Measurements from ENCODE around the gene NSL1.
A peak's percentile ranks its signal among the peaks of the same experiment; 100 is the strongest.
"Not testable (repeated sequence)": the region's sequence is repeated elsewhere in the genome, so short reads cannot be mapped to it uniquely, and the experiment has no call there.

Gene NSL1

DNA sequence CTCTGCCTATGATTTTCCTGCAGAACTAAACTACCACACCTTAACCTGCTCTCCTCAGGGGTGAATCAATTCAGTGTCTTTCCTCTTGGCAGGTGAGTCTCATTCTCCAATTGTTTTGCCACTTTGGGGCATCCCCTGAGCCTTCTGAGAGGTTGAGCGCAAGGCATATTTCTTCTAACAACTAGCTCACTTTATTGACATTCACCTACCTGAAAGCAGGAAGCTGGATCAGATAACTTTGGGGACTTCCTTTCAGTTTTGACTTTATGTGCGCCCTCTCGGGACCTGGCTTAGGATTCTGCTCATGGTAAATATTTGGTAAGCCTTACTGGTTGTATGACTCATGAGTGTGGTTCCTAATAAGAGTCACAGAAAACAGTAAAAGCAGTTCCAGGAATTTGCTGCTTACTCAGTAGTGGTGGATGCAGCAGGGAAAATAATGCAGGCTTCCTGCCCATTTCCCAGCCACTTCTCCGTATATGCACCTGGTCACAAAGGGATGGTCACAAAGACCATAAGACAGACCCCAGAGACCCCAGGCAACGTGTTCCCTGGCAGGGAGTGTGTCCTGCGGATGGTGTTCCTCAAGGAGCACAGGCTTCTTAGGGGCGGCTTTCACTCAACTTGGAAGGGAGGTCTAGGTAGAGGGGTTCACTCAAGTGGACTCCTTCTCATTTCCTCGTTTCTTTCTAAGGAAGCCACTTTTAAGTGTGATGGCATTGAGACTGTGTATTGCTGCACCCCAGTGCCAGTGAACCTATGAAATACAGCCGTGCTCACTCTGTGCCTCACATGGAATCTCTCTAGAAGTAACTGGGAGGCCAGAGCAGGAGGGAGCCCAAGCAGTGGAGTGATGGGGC lies 70.0 kb downstream of the NSL1 start:
- peak; percentile 70 for DNase-seq (ENCODE audit: low read depth)
- no peak for TF ChIP-seq CTCF (IDR thresholded peaks at IDR 0.05; ENCODE audit: insufficient read depth, low read depth, low read length, missing control alignments)

DNA sequence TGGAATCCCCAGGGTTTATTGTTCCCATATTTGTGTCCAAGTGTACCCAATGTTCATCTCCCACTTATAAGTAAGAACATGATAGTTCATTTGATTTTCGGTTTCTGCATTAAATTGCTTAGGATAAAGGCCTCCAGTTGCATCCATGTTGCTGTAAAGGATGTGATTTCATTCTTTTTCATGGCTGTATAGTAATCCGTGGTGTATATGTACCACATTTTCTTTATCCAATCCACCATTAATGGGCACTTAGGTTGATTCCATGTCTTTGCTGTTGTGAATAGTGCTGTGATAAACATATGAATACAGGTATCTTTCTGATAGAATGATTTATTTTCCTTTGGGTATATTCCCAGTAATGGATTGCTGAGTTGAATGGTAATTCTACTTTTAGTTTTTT lies 71.9 kb downstream of the NSL1 start:
- TF ChIP-seq CTCF (IDR thresholded peaks at IDR 0.05; ENCODE audit: insufficient read depth, low read depth, low read length, missing control alignments), result no peak
- DNase-seq (ENCODE audit: low read depth), result no peak

More for the DNA sequence above, 70.0 kb downstream of the NSL1 start:
- H3K4me3 ChIP-seq (ENCODE audit: low read length), result no peak overlapping the region

GRCh38 chr1:212718499-212718898 lies 73.1 kb downstream of the NSL1 start:
- peak; percentile 12 for DNase-seq (ENCODE audit: low read depth)
- no peak overlapping the region for H3K4me3 ChIP-seq (ENCODE audit: low read length)
- peak; percentile 17 for TF ChIP-seq CTCF (IDR thresholded peaks at IDR 0.05; ENCODE audit: insufficient read depth, low read depth, low read length, missing control alignments)

More for the DNA sequence above, 71.9 kb downstream of the NSL1 start:
- H3K4me3 ChIP-seq (ENCODE audit: low read length), result no peak overlapping the region

- no peak for DNase-seq (ENCODE audit: low read depth)
- no peak overlapping the region for H3K4me3 ChIP-seq (ENCODE audit: low read length)
- TF ChIP-seq CTCF (IDR thresholded peaks at IDR 0.05; ENCODE audit: insufficient read depth, low read depth, low read length, missing control alignments), result no peak
Measured at GRCh38 chr1:212716161-212716560, 75.4 kb downstream of the NSL1 start.

DNA sequence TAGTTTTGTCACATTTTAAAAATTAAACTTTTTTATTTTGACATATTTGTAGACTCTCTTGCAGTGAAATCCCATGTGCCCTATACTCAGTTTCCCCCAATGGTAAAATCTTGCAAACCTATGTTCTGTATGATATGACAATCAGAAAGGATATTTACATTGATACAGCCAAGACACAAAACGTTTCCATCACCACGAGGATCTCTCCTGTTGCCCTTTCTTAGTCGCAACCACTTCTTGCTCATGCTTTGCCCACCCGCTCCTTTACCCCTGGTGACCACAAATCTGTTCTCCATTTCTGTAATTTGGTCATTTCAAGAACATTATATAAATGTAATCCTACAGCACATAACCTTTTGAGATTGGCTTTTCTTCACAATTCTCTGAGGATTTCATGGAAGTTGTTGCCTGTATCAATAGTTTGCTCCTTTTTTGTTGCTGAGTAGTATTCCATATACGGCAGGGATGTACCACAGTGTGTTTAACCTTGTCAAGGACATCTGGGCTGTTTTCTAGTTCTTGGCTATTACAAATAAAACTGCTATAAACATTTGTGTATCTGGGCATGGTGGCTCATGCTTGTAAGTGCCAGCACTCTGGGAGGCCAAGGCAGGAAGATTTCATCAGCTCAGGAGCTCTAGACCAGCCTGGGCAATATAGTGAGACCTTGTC lies 78.0 kb downstream of the NSL1 start:
- no peak for TF ChIP-seq CTCF (IDR thresholded peaks at IDR 0.05; ENCODE audit: insufficient read depth, low read depth, low read length, missing control alignments)
- DNase-seq (ENCODE audit: low read depth), result no peak

DNA sequence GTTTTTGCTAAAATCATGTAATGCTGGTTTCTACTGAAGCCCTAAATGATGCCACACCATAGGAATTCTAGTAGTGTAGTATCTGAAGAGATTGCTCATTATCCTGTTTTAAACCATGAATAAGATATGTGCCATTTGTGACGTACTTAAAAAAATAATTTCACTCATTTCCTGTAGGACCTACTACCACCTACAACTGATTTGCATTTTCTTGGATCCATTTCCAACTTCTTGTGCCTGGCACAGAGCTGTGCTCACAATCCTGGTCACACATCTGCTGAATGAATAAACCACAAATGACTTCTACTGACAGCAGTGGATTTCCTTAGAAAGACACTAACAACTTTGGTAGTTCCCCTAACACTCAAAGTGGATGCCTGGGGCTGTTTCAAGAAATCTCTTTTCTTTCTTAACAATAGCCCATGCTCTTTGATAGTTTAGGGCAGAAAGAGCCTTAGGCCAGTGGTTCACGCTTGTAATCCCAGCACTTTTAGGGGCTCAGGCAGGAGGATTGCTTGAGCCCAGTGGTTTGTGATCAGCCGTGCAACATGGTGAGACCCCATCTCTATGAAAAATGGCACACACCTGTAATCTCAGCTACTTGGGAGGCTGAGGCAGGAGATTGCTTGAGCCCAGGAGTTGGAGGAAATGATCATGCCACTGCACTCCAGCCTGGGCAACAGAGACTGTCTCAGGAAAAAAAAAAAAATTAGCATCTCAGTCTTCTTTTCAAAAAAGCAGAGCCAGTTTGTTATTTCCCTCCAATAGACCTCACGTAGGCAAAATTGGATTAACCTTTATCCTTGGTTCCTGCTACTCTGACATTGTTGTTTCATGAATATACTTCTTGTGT lies 78.9 kb downstream of the NSL1 start:
- no peak for TF ChIP-seq CTCF (IDR thresholded peaks at IDR 0.05; ENCODE audit: insufficient read depth, low read depth, low read length, missing control alignments)
- DNase-seq (ENCODE audit: low read depth), result peak; percentile 66
- H3K4me3 ChIP-seq (ENCODE audit: low read length), result no peak overlapping the region

More for the DNA sequence above, 78.0 kb downstream of the NSL1 start:
- no peak overlapping the region for H3K4me3 ChIP-seq (ENCODE audit: low read length)

DNA sequence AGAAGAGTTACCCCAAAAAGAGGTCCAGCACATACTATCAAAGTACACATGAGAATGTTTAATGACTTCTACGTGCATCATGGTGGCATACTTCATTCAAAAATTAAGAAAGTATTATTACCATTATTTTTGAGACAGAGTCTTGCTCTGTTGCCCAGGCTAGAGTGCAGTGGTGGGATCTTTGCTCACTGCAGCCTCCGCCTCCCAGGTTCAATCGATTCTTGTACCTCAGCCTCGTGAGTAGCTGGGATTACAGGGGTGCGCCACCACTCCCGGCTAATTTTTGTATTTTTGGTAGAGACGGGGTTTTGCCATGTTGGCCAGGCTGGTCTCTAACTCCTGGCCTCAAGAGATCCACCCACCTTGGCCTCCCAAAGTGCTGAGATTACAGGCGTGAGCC lies 79.6 kb downstream of the NSL1 start:
- DNase-seq (ENCODE audit: low read depth), result not testable (repeated sequence)

More for the DNA sequence above, 79.6 kb downstream of the NSL1 start:
- H3K4me3 ChIP-seq (ENCODE audit: low read length), result not testable (repeated sequence)
